Measurements from ENCODE around the gene DIAPH3. TPM values are rescaled to one million over a fixed set of nuclear protein-coding genes. Genes with fewer than 3 reads are reported as not detected.

DIAPH3 gene
- total RNA-seq, 2 donors from 2014 or later = 23.6 to 25.7 TPM

DNA sequence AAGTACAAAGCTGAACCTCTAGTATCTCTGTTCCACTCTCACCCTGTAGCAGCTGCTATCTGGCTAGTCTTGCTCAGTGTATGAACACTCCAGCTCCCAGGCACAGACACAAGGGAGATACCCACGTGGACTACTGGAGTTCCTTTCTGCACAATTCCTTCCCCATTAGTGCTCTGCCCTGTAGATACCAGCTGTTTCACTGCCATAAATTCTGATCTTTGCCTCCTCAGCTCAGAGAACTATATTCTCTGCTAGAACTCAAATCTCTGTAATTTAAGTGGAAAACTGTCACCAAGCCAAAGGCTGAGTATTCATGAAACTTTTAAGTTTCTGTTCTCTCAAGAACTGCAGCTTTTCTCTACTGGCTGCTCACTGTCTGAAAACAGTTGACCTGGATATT lies 273.7 kb downstream of the DIAPH3 start:
- no peak overlapping the region for H3K27ac Mint-ChIP-seq

GRCh38 chr13:59888408-59888807 lies 275.3 kb downstream of the DIAPH3 start:
- Mint-ChIP-seq H3K27ac (no peak overlapping the region), H3K9me3 (no peaks in the 10 kb centered on the region), H3K4me3 (no peak overlapping the region), H3K4me1 (no peaks in the 10 kb centered on the region), H3K27me3 (ENCODE audit: insufficient read depth) (no peaks in the 10 kb centered on the region), H3K36me3 (ENCODE audit: low read depth) (no peaks in the 10 kb centered on the region)
- TF ChIP-seq CTCF (conservative IDR thresholded peaks at IDR 0.05) = no peak
- H3K9me3 ChIP-seq (ENCODE audit: control insufficient read depth, low read length) = no peaks in the 10 kb centered on the region
- WGBS, 2 experiments (ENCODE audit: insufficient coverage in 1 of 2, insufficient read length in 1 of 2) = 70% methylated on average over 1 of the region's 2 CpGs; no CpG with 5 or more reads in 1 of the 2 experiments
- DNase-seq = no peak
- peaks cover 59% of the 10 kb centered on the region for H3K36me3 ChIP-seq (ENCODE audit: control insufficient read depth, insufficient read depth, low read length)
- H3K27ac ChIP-seq (ENCODE audit: low read depth, low read length) = no peak overlapping the region
- H3K9ac ChIP-seq (ENCODE audit: extremely low read depth, low read length, poor library complexity, severe bottlenecking) = no peak overlapping the region
- no peaks in the 10 kb centered on the region for H3K4me1 ChIP-seq (ENCODE audit: control insufficient read depth, insufficient read depth, low read length)
- H3K27me3 ChIP-seq (ENCODE audit: control insufficient read depth, insufficient read depth, low read length, poor library complexity, severe bottlenecking) = no peaks in the 10 kb centered on the region
- H3K4me3 ChIP-seq (ENCODE audit: low read length) = no peak overlapping the region

More for the DNA sequence above, 273.7 kb downstream of the DIAPH3 start:
- Mint-ChIP-seq H3K4me1 (no peaks in the 10 kb centered on the region), H3K27me3 (ENCODE audit: insufficient read depth) (no peaks in the 10 kb centered on the region), H3K9me3 (no peaks in the 10 kb centered on the region), H3K36me3 (ENCODE audit: low read depth) (no peaks in the 10 kb centered on the region), H3K4me3 (no peak overlapping the region)
- Histone ChIP-seq H3K4me1 (ENCODE audit: control insufficient read depth, insufficient read depth, low read length) (no peaks in the 10 kb centered on the region), H3K9me3 (ENCODE audit: control insufficient read depth, low read length) (no peaks in the 10 kb centered on the region), H3K27ac (ENCODE audit: low read depth, low read length) (no peak overlapping the region), H3K4me3 (ENCODE audit: low read length) (no peak overlapping the region), H3K9ac (ENCODE audit: extremely low read depth, low read length, poor library complexity, severe bottlenecking) (no peak overlapping the region), H3K36me3 (ENCODE audit: control insufficient read depth, insufficient read depth, low read length) (peaks cover 63% of the 10 kb centered on the region), H3K27me3 (ENCODE audit: control insufficient read depth, insufficient read depth, low read length, poor library complexity, severe bottlenecking) (no peaks in the 10 kb centered on the region)
- no peak for TF ChIP-seq CTCF (conservative IDR thresholded peaks at IDR 0.05)
- no peak for DNase-seq
- 94 to 100% methylated on average over 1 of the region's 1 CpG for WGBS, 2 experiments (ENCODE audit: insufficient coverage in 1 of 2, insufficient read length in 1 of 2)

- no peak for TF ChIP-seq CTCF (conservative IDR thresholded peaks at IDR 0.05)
- H3K4me3 Mint-ChIP-seq = no peak overlapping the region
- no peak overlapping the region for H3K9ac ChIP-seq (ENCODE audit: extremely low read depth, low read length, poor library complexity, severe bottlenecking)
- WGBS, 2 experiments (ENCODE audit: insufficient coverage in 1 of 2, insufficient read length in 1 of 2) = 89 to 100% methylated on average over 1 to 2 of the region's 3 CpGs
- H3K4me3 ChIP-seq (ENCODE audit: low read length) = no peak overlapping the region
- no peaks in the 10 kb centered on the region for H3K4me1 ChIP-seq (ENCODE audit: control insufficient read depth, insufficient read depth, low read length)
- no peaks in the 10 kb centered on the region for H3K36me3 Mint-ChIP-seq (ENCODE audit: low read depth)
- no peak overlapping the region for H3K27ac ChIP-seq (ENCODE audit: low read depth, low read length)
- H3K27ac Mint-ChIP-seq = no peak overlapping the region
- H3K9me3 ChIP-seq (ENCODE audit: control insufficient read depth, low read length) = no peaks in the 10 kb centered on the region
- no peaks in the 10 kb centered on the region for H3K9me3 Mint-ChIP-seq
- DNase-seq = no peak
- H3K36me3 ChIP-seq (ENCODE audit: control insufficient read depth, insufficient read depth, low read length) = peaks cover 44% of the 10 kb centered on the region
- no peaks in the 10 kb centered on the region for H3K27me3 Mint-ChIP-seq (ENCODE audit: insufficient read depth)
- H3K4me1 Mint-ChIP-seq = peaks cover 1% of the 10 kb centered on the region
- no peaks in the 10 kb centered on the region for H3K27me3 ChIP-seq (ENCODE audit: control insufficient read depth, insufficient read depth, low read length, poor library complexity, severe bottlenecking)
These were observed 278.7 kb downstream of the DIAPH3 start for GRCh38 chr13:59885076-59885475.

All from endodermal cell (in vitro differentiated cells).